ENCODE measurements around the gene LHFPL6. TPM values are rescaled to one million over a fixed set of nuclear protein-coding genes. Genes with fewer than 3 reads are reported as not detected.

The LHFPL6 gene
- total RNA-seq, 1 donor from 2014 or later: 38.5 TPM

DNA sequence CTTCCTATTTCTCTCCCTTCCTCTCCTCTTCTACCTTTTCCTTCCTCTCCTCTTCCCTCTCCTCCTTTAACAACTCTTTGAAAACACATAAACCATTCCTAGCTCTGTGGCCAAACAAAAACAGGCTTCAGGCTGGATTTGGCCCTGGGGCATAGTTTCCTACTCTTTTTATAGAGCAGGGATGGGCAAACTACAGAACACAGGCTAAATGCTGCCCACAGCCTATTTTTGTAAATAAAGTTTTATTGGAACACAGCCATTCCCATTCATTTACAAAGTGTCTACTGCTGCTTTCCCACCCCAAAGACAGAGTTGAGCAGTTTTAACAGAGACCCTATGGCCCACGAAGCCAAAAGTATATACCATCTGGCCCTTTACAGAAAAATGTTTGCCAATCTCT lies 35.4 kb downstream of the LHFPL6 start:
- Mint-ChIP-seq H3K9me3 (ENCODE audit: unreplicated experiment) (no peaks in the 10 kb centered on the region), H3K27ac (ENCODE audit: unreplicated experiment) (peak overlapping the region; percentile 68), H3K4me3 (ENCODE audit: unreplicated experiment) (no peak overlapping the region), H3K36me3 (ENCODE audit: low read depth, unreplicated experiment) (peaks cover 8% of the 10 kb centered on the region), H3K4me1 (ENCODE audit: unreplicated experiment) (peaks cover 13% of the 10 kb centered on the region), H3K27me3 (ENCODE audit: unreplicated experiment) (peaks cover 1% of the 10 kb centered on the region)
- no peak for DNase-seq (ENCODE audit: low spot score)
- TF ChIP-seq, protein P1, sequence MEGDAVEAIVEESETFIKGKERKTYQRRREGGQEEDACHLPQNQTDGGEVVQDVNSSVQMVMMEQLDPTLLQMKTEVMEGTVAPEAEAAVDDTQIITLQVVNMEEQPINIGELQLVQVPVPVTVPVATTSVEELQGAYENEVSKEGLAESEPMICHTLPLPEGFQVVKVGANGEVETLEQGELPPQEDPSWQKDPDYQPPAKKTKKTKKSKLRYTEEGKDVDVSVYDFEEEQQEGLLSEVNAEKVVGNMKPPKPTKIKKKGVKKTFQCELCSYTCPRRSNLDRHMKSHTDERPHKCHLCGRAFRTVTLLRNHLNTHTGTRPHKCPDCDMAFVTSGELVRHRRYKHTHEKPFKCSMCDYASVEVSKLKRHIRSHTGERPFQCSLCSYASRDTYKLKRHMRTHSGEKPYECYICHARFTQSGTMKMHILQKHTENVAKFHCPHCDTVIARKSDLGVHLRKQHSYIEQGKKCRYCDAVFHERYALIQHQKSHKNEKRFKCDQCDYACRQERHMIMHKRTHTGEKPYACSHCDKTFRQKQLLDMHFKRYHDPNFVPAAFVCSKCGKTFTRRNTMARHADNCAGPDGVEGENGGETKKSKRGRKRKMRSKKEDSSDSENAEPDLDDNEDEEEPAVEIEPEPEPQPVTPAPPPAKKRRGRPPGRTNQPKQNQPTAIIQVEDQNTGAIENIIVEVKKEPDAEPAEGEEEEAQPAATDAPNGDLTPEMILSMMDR (IDR thresholded peaks at IDR 0.05; ENCODE audit: unreplicated experiment): no peak

DNA sequence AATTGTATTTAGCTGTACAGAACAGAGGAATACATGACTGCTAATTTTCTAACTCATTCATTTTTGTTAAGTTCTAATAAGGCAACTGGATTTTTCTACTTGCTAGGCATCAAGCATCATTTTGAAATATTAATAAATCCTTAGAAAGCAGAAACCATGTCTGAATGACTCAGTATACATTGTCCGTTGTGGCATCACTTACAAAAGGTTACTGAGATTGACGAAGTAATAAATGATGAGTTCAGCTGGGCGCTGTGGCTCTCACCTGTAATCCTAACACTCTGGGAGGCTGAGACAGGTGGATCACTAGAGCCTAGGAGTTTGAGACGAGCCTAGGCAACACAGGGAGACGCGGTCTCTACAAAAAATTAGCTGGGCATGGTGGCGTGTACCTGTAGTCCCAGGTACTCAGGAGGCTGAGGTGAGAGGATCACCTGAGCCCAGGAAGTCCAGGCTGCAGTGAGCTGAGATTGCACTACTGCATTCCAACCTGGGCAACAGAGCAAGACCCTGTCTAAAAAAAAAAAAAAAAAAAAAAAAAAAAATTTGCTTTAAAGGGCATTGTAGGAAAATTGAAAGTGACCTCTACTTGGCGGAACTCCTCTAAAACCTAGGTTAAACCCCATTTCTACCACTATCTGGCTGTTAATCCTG lies 36.6 kb downstream of the LHFPL6 start:
- peaks cover 2% of the 10 kb centered on the region for H3K36me3 Mint-ChIP-seq (ENCODE audit: low read depth, unreplicated experiment)
- H3K27ac Mint-ChIP-seq (ENCODE audit: unreplicated experiment): no peak overlapping the region
- peaks cover 1% of the 10 kb centered on the region for H3K27me3 Mint-ChIP-seq (ENCODE audit: unreplicated experiment)
- H3K4me1 Mint-ChIP-seq (ENCODE audit: unreplicated experiment): peaks cover 13% of the 10 kb centered on the region
- H3K4me3 Mint-ChIP-seq (ENCODE audit: unreplicated experiment): no peak overlapping the region
- DNase-seq (ENCODE audit: low spot score): no peak
- no peaks in the 10 kb centered on the region for H3K9me3 Mint-ChIP-seq (ENCODE audit: unreplicated experiment)
- TF ChIP-seq, protein P1 (IDR thresholded peaks at IDR 0.05; ENCODE audit: unreplicated experiment): no peak

DNA sequence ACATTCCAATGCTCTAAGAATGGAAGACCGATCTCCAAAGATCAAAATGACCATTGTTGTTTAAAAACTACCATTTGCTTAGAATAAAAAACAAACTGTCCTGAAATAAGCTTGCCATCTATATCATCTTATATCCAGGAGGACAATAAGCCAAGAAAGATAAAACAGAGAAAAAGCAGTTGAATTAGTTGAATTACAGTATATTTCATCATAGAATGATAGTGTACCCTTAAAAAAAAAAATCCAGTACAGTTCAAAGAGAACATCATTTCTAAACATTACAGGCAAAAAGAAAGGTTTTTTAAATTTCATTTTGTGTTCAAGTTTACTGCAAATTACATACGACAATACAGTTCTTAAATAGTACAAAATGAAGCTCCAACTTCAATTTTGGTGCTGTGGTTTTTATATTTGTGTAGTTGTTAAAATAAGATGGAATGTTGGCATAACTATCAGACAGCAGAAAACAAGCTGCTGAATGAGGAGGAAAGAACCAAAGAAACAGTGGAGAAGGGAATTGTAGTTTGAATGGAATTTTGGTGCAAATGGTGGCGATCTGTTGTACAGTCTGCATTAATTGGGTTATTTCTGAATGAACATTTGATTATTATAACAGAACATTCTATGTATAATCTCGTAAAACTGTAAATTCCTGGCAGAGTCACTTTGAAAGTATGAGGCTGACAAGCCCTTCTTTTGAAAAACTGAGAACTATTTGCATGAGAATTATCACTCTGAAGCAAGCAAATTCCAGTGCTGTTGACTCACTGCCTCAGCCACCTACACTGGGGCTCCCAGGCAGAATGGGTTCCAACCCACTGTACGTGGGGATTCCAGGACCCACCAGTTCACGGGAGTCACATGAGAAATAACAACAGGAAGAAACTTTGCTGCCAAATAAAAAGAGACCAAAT lies 37.7 kb downstream of the LHFPL6 start:
- Mint-ChIP-seq H3K27me3 (ENCODE audit: unreplicated experiment) (peaks cover 1% of the 10 kb centered on the region), H3K36me3 (ENCODE audit: low read depth, unreplicated experiment) (peaks cover 5% of the 10 kb centered on the region), H3K4me3 (ENCODE audit: unreplicated experiment) (no peak overlapping the region), H3K4me1 (ENCODE audit: unreplicated experiment) (peaks cover 13% of the 10 kb centered on the region), H3K27ac (ENCODE audit: unreplicated experiment) (no peak overlapping the region), H3K9me3 (ENCODE audit: unreplicated experiment) (no peaks in the 10 kb centered on the region)
- DNase-seq (ENCODE audit: low spot score): no peak
- TF ChIP-seq, protein P1 (IDR thresholded peaks at IDR 0.05; ENCODE audit: unreplicated experiment): no peak

DNA sequence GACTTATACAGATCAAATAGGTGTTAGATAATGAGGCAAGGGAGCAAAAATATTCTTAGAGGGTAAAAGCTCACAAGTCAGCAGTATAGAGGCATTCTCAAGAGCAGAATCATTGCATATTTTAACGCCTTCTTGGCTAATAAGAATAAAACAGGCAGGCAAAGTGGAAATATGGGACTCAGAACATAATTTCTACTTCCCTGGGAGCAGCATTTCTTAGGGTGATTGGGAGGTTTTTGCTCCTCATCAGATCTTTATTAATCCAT lies 39.6 kb downstream of the LHFPL6 start:
- TF ChIP-seq, protein P1 (IDR thresholded peaks at IDR 0.05; ENCODE audit: unreplicated experiment): no peak
- Mint-ChIP-seq H3K36me3 (ENCODE audit: low read depth, unreplicated experiment) (peaks cover 6% of the 10 kb centered on the region), H3K4me3 (ENCODE audit: unreplicated experiment) (no peak overlapping the region), H3K27me3 (ENCODE audit: unreplicated experiment) (peaks cover 1% of the 10 kb centered on the region), H3K27ac (ENCODE audit: unreplicated experiment) (no peak overlapping the region), H3K4me1 (ENCODE audit: unreplicated experiment) (peaks cover 13% of the 10 kb centered on the region), H3K9me3 (ENCODE audit: unreplicated experiment) (no peaks in the 10 kb centered on the region)
- no peak for DNase-seq (ENCODE audit: low spot score)

DNA sequence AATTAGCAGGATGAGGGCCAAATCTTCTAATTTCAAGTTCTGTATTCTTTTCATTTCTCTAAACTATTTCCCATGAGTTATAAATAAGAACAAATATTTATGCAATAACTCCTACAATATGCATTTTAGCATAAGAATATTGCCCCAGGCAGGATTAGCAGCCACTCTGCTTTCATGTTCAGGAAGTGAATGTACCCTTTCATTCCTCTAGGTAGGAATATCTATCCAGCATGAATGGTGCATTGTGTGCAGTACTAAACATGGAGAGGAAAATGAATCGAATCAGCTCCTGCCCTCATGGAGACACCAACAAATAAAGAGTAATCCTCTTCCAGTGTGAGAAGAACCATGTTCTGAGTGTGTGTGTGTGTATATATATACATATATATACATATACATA lies 41.0 kb downstream of the LHFPL6 start:
- Mint-ChIP-seq H3K4me3 (ENCODE audit: unreplicated experiment) (no peak overlapping the region), H3K9me3 (ENCODE audit: unreplicated experiment) (no peaks in the 10 kb centered on the region), H3K4me1 (ENCODE audit: unreplicated experiment) (peaks cover 4% of the 10 kb centered on the region), H3K27ac (ENCODE audit: unreplicated experiment) (no peak overlapping the region), H3K36me3 (ENCODE audit: low read depth, unreplicated experiment) (peaks cover 16% of the 10 kb centered on the region), H3K27me3 (ENCODE audit: unreplicated experiment) (no peaks in the 10 kb centered on the region)
- TF ChIP-seq, protein P1 (IDR thresholded peaks at IDR 0.05; ENCODE audit: unreplicated experiment): no peak
- DNase-seq (ENCODE audit: low spot score): no peak
